ENCODE data around the gene KASH5. TPM values are rescaled to one million over a fixed set of nuclear protein-coding genes. Genes with fewer than 3 reads are reported as not detected.
A peak's percentile ranks its signal among the peaks of the same experiment; 100 is the strongest.

The KASH5 gene
- total RNA-seq, 1 experiment from 2014 or later = not detected

GRCh38 chr19:49440439-49441209 lies 52.6 kb downstream of the KASH5 start:
- intact Hi-C loops (cut with micrococcal nuclease) = no loop called here
- H3K36me3 ChIP-seq (ENCODE audit: low read depth, low read length) = no peaks in the 10 kb centered on the region
- ChIA-PET CTCF (no interaction called here), POLR2A (ENCODE audit: unreplicated experiment) (no interaction called here)
- no peak overlapping the region for H3K9ac ChIP-seq (ENCODE audit: low read length)
- no peaks in the 10 kb centered on the region for H3F3A ChIP-seq (ENCODE audit: low read length, unreplicated experiment)
- no peak overlapping the region for H3K27ac ChIP-seq (ENCODE audit: low read length)
- TF ChIP-seq EZH2 (IDR thresholded peaks at IDR 0.05; ENCODE audit: low read length, unreplicated experiment) = peak; percentile 33
- TF ChIP-seq, protein P1, sequence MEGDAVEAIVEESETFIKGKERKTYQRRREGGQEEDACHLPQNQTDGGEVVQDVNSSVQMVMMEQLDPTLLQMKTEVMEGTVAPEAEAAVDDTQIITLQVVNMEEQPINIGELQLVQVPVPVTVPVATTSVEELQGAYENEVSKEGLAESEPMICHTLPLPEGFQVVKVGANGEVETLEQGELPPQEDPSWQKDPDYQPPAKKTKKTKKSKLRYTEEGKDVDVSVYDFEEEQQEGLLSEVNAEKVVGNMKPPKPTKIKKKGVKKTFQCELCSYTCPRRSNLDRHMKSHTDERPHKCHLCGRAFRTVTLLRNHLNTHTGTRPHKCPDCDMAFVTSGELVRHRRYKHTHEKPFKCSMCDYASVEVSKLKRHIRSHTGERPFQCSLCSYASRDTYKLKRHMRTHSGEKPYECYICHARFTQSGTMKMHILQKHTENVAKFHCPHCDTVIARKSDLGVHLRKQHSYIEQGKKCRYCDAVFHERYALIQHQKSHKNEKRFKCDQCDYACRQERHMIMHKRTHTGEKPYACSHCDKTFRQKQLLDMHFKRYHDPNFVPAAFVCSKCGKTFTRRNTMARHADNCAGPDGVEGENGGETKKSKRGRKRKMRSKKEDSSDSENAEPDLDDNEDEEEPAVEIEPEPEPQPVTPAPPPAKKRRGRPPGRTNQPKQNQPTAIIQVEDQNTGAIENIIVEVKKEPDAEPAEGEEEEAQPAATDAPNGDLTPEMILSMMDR (conservative IDR thresholded peaks at IDR 0.05; ENCODE audit: low read depth, low read length) = no peak
- no peak for TF ChIP-seq EZH2phosphoT487 (IDR thresholded peaks at IDR 0.05; ENCODE audit: borderline replicate concordance, low read length)
- H3K79me2 ChIP-seq (ENCODE audit: low read length) = no peaks in the 10 kb centered on the region
- BruUV-seq (replicated peaks) = no TSS peak
- no peaks in the 10 kb centered on the region for H3K9me3 ChIP-seq (ENCODE audit: low read length)
- H3K27me3 ChIP-seq (ENCODE audit: low read length) = peaks cover 60% of the 10 kb centered on the region
- no peaks in the 10 kb centered on the region for H4K20me1 ChIP-seq (ENCODE audit: low read length)
- 0 out of 2 replicates have a peak overlapping the region, but pooled peaks have one; percentile 7 for H3K4me3 ChIP-seq (ENCODE audit: low read length)
- H3K4me1 ChIP-seq (ENCODE audit: insufficient read depth, low read length) = no peaks in the 10 kb centered on the region
- DNase-seq = no peak
- 0 out of 2 replicates have a peak overlapping the region, but pooled peaks have one; percentile 32 for H3K4me2 ChIP-seq (ENCODE audit: low read length)
- no peak for ATAC-seq
- no peak overlapping the region for H2AFZ ChIP-seq (ENCODE audit: low read length)
- H3K9me2 ChIP-seq (replicated peaks; ENCODE audit: low read length) = no peaks in the 10 kb centered on the region

DNA sequence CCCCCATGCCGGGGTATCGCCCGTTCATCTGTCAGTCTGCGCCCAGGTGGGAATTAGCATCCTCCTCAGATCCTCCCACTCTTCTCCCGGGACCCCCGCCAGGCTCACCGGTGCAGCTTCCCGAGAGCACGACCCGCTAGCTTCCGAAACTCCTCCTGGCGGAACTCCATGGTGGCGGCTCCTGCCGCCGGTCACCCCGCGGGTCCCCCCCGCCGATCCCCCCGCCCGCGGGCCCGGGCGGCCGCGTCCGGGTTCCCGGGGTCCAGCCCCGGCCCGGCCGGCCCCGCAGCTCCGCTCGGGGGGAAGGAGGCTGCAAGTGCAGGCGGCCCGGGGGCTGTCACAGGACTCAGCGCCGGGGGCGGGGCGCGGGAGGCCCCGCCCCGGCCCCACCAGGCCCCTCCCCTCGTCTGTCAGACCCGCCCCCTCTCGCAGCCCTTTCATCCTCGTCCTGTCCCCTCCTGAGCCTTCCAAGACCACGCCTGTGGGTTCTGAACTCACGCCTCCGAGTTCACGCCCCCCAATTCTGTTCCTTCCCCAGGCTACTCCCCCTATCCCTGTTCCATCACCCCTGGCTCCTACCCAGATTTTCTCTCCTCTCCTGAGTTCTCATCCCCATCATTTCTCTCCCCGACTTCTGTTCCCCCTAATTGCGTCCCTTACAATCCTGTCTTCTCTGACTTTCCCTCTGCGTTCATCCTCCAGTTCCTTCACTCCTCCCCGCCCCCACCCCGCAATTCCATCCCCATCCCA lies 53.3 kb downstream of the KASH5 start, which contains the start of gene SLC17A7:
TSS of gene SLC17A7 (minus strand) at position 318 of the 750 bp plus-strand sequence. CDS start at position 170, 148 bp downstream.
- no peak for ATAC-seq
- Histone ChIP-seq H3K4me3 (ENCODE audit: low read length) (peak within 1 kb of the TSS; percentile 87), H3K9ac (ENCODE audit: low read length) (no peak within 1 kb of the TSS), H2AFZ (ENCODE audit: low read length) (peak within 1 kb of the TSS; percentile 100; the same call in 1 of the 2 replicates), H3F3A (ENCODE audit: low read length, unreplicated experiment) (no peaks in the 10 kb centered on the region), H3K79me2 (ENCODE audit: low read length) (no peaks in the 10 kb centered on the region), H3K9me2 (replicated peaks; ENCODE audit: low read length) (no peaks in the 10 kb centered on the region), H3K4me1 (ENCODE audit: insufficient read depth, low read length) (no peaks in the 10 kb centered on the region), H3K9me3 (ENCODE audit: low read length) (no peaks in the 10 kb centered on the region), H4K20me1 (ENCODE audit: low read length) (no peaks in the 10 kb centered on the region), H3K27me3 (ENCODE audit: low read length) (peaks cover 56% of the 10 kb centered on the region), H3K27ac (ENCODE audit: low read length) (no peak within 1 kb of the TSS), H3K4me2 (ENCODE audit: low read length) (peak within 1 kb of the TSS; percentile 100), H3K36me3 (ENCODE audit: low read depth, low read length) (no peaks in the 10 kb centered on the region)
- DNase-seq = peak; percentile 40
- no TSS peak for BruUV-seq (replicated peaks)
- POLR2A ChIA-PET (ENCODE audit: unreplicated experiment) = no interaction called here
- TF ChIP-seq EZH2 (IDR thresholded peaks at IDR 0.05; ENCODE audit: low read length, unreplicated experiment) (no peak), EZH2phosphoT487 (IDR thresholded peaks at IDR 0.05; ENCODE audit: borderline replicate concordance, low read length) (no peak)
- TF ChIP-seq, protein P1 (conservative IDR thresholded peaks at IDR 0.05; ENCODE audit: low read depth, low read length) = no peak
- intact Hi-C loops (cut with micrococcal nuclease) = no loop called here
- CTCF ChIA-PET = interaction anchor here (0.6 kb wide), 1 partner anchor 79 kb away, joined by 4 read pairs; the partner anchor contains the start of gene TEAD2

Measured in PC-3 (cell line).